Measurements from ENCODE around the gene TSPAN18.

The TSPAN18 gene

GRCh38 chr11:44876194-44876723 lies 149.5 kb downstream of the TSPAN18 start:
- no peak for DNase-seq

DNA sequence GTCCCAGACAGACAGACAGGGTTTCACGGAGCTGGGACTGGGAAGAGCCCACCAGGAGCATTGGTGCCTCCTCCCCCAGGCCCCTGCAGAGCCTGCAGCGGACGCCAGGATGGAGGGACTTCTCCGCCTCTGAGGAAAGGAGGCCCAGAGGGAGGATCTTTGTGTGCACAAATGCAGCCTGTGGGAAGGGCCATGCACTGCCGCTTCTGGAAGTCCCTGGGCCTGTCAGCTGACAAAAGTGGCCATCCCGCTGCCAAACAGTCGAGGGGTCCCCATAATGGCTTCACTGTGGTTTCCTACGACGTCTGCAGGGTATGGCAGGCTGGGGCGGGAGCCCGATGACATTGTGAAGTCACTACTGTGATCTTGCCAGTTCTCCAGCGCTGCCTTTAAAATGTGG lies 150.1 kb downstream of the TSPAN18 start:
- DNase-seq = no peak

GRCh38 chr11:44877571-44878497 lies 151.1 kb downstream of the TSPAN18 start:
- no peak for DNase-seq

GRCh38 chr11:44878711-44879110 lies 151.9 kb downstream of the TSPAN18 start:
- DNase-seq = no peak

- DNase-seq = no peak
Observed at GRCh38 chr11:44879432-44879831, 152.7 kb downstream of the TSPAN18 start.

GRCh38 chr11:44880511-44880910 lies 153.7 kb downstream of the TSPAN18 start:
- no peak for DNase-seq

GRCh38 chr11:44880953-44881352 lies 154.2 kb downstream of the TSPAN18 start:
- DNase-seq = no peak

- DNase-seq = no peak
Observed at GRCh38 chr11:44883277-44883676, 156.5 kb downstream of the TSPAN18 start.

DNA sequence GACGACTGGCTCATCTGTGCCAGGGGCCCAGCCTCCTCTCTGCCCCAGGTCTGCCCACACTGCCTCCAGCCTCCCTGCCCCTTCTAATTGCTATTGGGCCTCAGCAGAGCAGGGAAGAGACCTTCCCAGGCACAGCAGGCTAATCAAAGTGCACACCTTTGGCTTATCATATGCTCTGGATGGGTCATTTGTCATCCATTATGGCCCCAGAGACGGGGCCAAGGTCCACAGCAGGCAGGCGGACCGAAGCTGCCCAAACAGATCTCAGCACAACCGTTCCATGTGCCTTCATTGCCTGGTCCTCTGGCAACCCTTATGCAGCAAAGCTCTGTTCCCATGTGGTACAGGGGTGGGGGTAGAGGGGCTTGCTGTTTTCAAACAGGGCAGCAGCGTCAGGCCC lies 157.3 kb downstream of the TSPAN18 start:
- DNase-seq = no peak

GRCh38 chr11:44885065-44885810 lies 158.5 kb downstream of the TSPAN18 start:
- no peak for DNase-seq

- no peak for DNase-seq
Observed at GRCh38 chr11:44885919-44886789, 159.4 kb downstream of the TSPAN18 start.

DNA sequence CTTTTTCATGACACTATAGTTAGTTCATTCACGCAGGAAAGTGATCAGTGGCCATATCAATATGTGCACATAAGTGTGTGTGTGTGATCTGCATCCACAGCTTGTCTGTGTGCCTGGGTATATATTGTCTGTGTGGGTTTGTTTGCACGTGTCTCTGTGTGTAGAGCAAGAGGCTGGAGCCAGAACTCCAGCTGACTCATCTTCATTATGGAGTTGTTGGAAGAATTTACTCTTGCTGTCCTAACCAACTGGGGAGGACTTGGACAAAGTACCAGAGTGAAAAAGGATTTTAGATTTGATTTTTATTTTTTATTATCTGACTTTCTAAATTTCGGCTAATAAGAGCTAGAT lies 160.0 kb downstream of the TSPAN18 start:
- no peak for DNase-seq

DNA sequence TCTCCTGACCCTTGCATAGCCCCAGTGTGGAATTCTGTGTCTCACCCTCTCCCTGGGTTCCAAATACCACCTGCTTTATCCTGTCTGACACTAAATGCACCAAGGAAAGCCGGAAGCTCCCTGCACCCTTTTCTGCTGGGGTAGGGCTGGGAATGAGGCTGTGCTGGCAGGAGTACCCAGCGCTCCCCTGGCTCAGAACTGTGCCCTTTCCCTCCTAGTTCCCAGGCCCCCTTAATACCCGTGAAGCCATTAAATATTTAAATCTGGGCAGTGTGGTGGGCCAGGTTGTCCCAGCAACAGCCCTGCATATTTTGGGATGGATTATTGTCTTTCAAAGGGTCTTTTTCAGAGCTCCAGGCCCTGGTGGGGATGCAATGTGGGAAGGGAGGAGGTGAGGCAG lies 160.9 kb downstream of the TSPAN18 start:
- no peak for DNase-seq

- no peak for DNase-seq
Observed at GRCh38 chr11:44889266-44889665, 162.5 kb downstream of the TSPAN18 start.

DNA sequence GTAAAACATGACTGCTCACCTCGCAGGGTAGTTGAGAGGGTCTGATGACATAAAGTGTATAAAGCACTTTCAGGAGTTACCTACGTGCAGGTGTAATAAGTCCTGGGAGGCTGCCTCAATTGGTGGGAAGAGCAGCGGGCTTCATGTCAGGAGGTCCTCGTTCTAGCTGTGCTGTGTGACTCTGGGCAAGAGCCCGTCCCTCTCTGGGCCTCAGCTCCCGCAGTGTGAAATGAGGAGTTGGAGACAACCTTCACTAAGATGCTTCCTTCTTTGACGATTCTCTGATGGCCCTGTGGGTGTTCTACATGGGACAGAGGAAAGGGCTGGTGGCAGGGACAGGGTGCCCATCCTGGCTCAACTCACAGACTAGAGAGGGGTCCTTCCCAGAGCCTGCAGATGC lies 166.1 kb downstream of the TSPAN18 start:
- DNase-seq = no peak

DNA sequence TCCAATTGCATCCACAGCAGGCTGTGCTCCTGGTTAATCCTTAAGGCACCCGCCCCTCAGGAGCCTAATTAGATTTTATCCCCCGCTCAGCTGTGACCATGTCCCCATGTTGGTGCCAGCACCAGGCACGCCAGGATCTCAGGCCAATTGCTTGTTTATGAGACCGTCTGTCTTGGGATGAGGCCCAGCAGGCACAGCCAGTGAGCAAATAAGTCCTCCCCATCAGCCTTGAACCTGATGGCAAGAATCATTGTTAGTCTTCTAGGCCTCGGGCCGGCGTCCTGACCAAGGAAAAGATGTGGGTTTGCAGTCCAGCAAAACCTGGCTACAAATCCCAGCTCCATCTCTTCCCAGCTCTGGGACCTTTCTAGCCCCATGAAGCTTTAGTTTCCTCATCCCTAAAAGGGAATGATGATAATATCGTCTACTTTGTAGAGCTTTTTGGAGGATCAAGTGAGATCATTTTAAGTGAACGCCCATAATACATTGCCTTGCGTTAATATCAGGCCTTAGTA lies 166.6 kb downstream of the TSPAN18 start:
- DNase-seq = no peak

GRCh38 chr11:44893846-44894617 lies 167.3 kb downstream of the TSPAN18 start:
- peak; percentile 75 for DNase-seq

- DNase-seq = peak; percentile 47
Observed at GRCh38 chr11:44899959-44900358, 173.2 kb downstream of the TSPAN18 start.

GRCh38 chr11:44901120-44901633 lies 174.4 kb downstream of the TSPAN18 start:
- DNase-seq = no peak

DNA sequence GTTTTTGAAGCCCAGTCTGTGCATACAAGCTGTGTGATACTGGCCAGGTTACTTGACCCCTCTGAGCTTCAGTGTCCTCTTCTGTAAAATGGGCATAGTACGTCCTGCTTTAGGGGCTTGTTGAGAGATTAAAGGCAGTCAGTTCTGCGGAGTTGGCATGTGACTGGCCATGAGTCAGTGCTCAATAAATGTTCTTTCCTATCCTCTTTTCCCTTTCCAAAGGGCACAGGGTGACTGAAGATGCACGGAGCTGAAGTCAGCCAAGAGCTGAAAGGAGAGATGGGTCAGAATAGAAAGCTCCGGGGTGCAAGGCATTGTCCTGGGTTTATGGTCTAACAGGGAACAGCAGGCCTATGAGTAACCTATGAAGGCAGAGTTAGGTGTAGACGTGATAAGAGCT lies 175.0 kb downstream of the TSPAN18 start:
- DNase-seq = no peak

DNA sequence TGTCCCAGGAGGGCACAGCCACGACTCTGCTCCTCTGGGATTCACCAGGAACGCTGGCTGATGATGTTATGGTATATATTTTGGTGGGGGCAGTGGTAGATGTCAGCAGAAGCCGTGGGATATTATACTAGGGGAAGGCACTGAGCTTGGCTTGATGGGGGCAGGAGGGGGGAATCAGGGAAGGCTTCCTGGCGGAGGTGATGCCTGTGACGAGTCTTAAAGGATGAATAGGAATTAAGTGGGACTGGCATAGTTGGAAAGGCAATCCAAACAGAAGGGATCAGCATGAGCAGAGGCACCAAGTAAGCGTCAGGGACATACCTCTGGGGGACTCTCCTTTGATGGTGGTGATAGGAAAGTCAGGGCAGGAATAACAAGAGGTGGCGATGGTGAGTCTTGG lies 176.3 kb downstream of the TSPAN18 start:
- no peak for DNase-seq

- DNase-seq = no peak
Observed at GRCh38 chr11:44903518-44903917, 176.8 kb downstream of the TSPAN18 start.
